ENCODE results near the gene OTOP1. TPM values are rescaled to one million over a fixed set of nuclear protein-coding genes. Genes with fewer than 3 reads are reported as not detected.
"Not testable (repeated sequence)": the region's sequence is repeated elsewhere in the genome, so short reads cannot be mapped to it uniquely, and the experiment has no call there.

The OTOP1 gene
- total RNA-seq, 1 experiment from 2014 or later: not detected

DNA sequence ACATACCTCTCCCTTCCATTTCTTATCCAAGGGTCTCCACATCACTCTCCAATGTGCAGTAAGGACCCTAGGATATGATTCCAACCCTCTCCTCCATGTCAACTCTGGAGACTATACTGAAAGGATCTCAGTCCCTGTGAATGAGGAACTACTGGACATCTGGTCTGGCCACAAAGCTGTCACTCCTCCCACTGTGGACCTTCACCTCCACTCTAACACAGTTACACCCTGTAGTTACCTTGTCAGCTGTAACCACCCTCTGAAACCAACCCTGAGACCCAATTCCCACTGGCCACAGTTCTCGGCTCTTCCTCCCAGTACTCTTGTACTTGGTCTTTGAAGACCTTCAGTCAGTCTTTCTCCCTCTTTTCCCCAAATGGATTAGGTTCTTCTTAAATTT is 18.4 kb upstream of the OTOP1 start:
- peaks cover 14 to 15% of the 10 kb centered on the region in 2 experiments for H3K4me1 Mint-ChIP-seq
- Histone ChIP-seq H3K23me2 (ENCODE audit: insufficient read length, low read depth, low read length, poor library complexity, severe bottlenecking) (peaks cover 11% of the 10 kb centered on the region), H3K9ac (ENCODE audit: extremely low read depth, insufficient read length, low read length) (no peak overlapping the region), H3K4ac (ENCODE audit: low read depth, low read length) (no peak overlapping the region), H2BK12ac (ENCODE audit: insufficient read length, low read depth, low read length) (no peak overlapping the region), H3K18ac (ENCODE audit: insufficient read length, low read depth, low read length) (no peak overlapping the region), H4K91ac (ENCODE audit: insufficient read length, low read depth, low read length) (no peak overlapping the region), H4K8ac (replicated peaks; ENCODE audit: insufficient read length, low read depth, low read length) (no peak overlapping the region), H2AFZ (ENCODE audit: low read length) (no peak overlapping the region), H2BK5ac (ENCODE audit: insufficient read length, low read length) (no peak overlapping the region), H3K56ac (ENCODE audit: insufficient read length, low read depth, low read length) (no peak overlapping the region), H2AK5ac (ENCODE audit: insufficient read length, low read length) (no peak overlapping the region), H3T11ph (ENCODE audit: low read length) (no peak overlapping the region), H3K79me2 (ENCODE audit: insufficient read depth, low read length) (no peaks in the 10 kb centered on the region), H3K23ac (ENCODE audit: insufficient read length, low read depth, low read length) (no peak overlapping the region), H4K5ac (ENCODE audit: insufficient read length, low read depth, low read length) (no peak overlapping the region), H3K27ac (ENCODE audit: insufficient read length, low read depth, low read length) (no peak overlapping the region), H2BK120ac (ENCODE audit: low read depth, low read length, poor library complexity, severe bottlenecking) (no peak overlapping the region), H2BK20ac (ENCODE audit: low read depth, low read length, poor library complexity, severe bottlenecking) (no peak overlapping the region), H3K4me2 (ENCODE audit: insufficient read depth, insufficient read length, low read length) (no peak overlapping the region), H4K20me1 (ENCODE audit: control insufficient read depth, insufficient read depth, insufficient read length) (no peaks in the 10 kb centered on the region), H3K9me3 (ENCODE audit: control insufficient read depth, low read depth, low read length) (no peaks in the 10 kb centered on the region), H2BK15ac (ENCODE audit: low read depth, low read length) (no peak overlapping the region), H3K4me1 (ENCODE audit: insufficient read depth, low read length) (no peaks in the 10 kb centered on the region), H3K79me1 (ENCODE audit: insufficient read depth, low read depth, low read length, poor library complexity, severe bottlenecking) (peaks cover 2% of the 10 kb centered on the region), H3K14ac (ENCODE audit: insufficient read depth, low read length) (no peak overlapping the region), H3K27me3 (ENCODE audit: insufficient read depth, low read length) (no peaks in the 10 kb centered on the region)
- H3K27me3 Mint-ChIP-seq (ENCODE audit: low read depth): no peaks in the 10 kb centered on the region
- peaks cover 20 to 45% (median 42%) of the 10 kb centered on the region in 3 experiments; a peak in 6 of 7 replicates for H3K36me3 Mint-ChIP-seq (ENCODE audit: insufficient read depth in 1 of 3, low read depth in 3 of 3)
- WGBS (ENCODE audit: extremely low coverage, insufficient read length, low lambda C conversion rate): no CpG with 5 or more reads among the region's 1 CpG
- no peak overlapping the region for H3K4me3 Mint-ChIP-seq
- no peak for DNase-seq
- TF ChIP-seq, protein P1, sequence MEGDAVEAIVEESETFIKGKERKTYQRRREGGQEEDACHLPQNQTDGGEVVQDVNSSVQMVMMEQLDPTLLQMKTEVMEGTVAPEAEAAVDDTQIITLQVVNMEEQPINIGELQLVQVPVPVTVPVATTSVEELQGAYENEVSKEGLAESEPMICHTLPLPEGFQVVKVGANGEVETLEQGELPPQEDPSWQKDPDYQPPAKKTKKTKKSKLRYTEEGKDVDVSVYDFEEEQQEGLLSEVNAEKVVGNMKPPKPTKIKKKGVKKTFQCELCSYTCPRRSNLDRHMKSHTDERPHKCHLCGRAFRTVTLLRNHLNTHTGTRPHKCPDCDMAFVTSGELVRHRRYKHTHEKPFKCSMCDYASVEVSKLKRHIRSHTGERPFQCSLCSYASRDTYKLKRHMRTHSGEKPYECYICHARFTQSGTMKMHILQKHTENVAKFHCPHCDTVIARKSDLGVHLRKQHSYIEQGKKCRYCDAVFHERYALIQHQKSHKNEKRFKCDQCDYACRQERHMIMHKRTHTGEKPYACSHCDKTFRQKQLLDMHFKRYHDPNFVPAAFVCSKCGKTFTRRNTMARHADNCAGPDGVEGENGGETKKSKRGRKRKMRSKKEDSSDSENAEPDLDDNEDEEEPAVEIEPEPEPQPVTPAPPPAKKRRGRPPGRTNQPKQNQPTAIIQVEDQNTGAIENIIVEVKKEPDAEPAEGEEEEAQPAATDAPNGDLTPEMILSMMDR (conservative IDR thresholded peaks at IDR 0.05): no peak
- no peak overlapping the region for H3K27ac Mint-ChIP-seq
- H3K9me3 Mint-ChIP-seq: no peaks in the 10 kb centered on the region

DNA sequence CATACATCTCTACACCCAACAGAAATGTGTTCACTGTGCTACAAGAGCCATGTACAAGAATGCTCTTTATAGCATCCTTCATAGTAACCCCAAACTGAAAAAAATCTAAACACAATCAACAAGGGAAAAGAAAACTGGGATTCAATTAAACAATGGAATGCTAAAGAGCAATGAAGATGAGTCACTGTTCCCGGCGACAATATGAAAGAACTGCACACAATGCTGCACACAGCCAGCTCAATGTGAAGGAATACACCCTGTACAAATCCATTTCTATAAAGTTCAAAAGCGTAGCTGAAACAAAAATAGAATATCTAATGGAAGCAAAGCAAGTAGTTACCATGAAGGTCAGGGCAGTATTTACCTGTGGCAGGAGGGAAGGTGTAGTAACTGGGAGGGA is 12.8 kb upstream of the OTOP1 start:
- H3K56ac ChIP-seq (ENCODE audit: insufficient read length, low read depth, low read length); H3K14ac ChIP-seq (ENCODE audit: insufficient read depth, low read length); H3K27me3 ChIP-seq (ENCODE audit: insufficient read depth, low read length); H2BK120ac ChIP-seq (ENCODE audit: low read depth, low read length, poor library complexity, severe bottlenecking); H3K4me2 ChIP-seq (ENCODE audit: insufficient read depth, insufficient read length, low read length); H3K18ac ChIP-seq (ENCODE audit: insufficient read length, low read depth, low read length); H3K79me1 ChIP-seq (ENCODE audit: insufficient read depth, low read depth, low read length, poor library complexity, severe bottlenecking); H2BK12ac ChIP-seq (ENCODE audit: insufficient read length, low read depth, low read length); H3K79me2 ChIP-seq (ENCODE audit: insufficient read depth, low read length); H4K20me1 ChIP-seq (ENCODE audit: control insufficient read depth, insufficient read depth, insufficient read length); H4K8ac ChIP-seq (replicated peaks; ENCODE audit: insufficient read length, low read depth, low read length); H2AFZ ChIP-seq (ENCODE audit: low read length); H3K27ac ChIP-seq (ENCODE audit: insufficient read length, low read depth, low read length); H3K27ac Mint-ChIP-seq; H3K4me1 Mint-ChIP-seq; DNase-seq; H3K27me3 Mint-ChIP-seq (ENCODE audit: low read depth); H3K9me3 ChIP-seq (ENCODE audit: control insufficient read depth, low read depth, low read length); H3K9me3 Mint-ChIP-seq; H2BK15ac ChIP-seq (ENCODE audit: low read depth, low read length); H3T11ph ChIP-seq (ENCODE audit: low read length); H3K4me3 Mint-ChIP-seq; H4K91ac ChIP-seq (ENCODE audit: insufficient read length, low read depth, low read length); H3K23ac ChIP-seq (ENCODE audit: insufficient read length, low read depth, low read length); H3K23me2 ChIP-seq (ENCODE audit: insufficient read length, low read depth, low read length, poor library complexity, severe bottlenecking); H2BK5ac ChIP-seq (ENCODE audit: insufficient read length, low read length); H2AK5ac ChIP-seq (ENCODE audit: insufficient read length, low read length); H3K4me1 ChIP-seq (ENCODE audit: insufficient read depth, low read length); H3K4ac ChIP-seq (ENCODE audit: low read depth, low read length); H4K5ac ChIP-seq (ENCODE audit: insufficient read length, low read depth, low read length); H3K9ac ChIP-seq (ENCODE audit: extremely low read depth, insufficient read length, low read length); H2BK20ac ChIP-seq (ENCODE audit: low read depth, low read length, poor library complexity, severe bottlenecking): not testable (repeated sequence)
- H3K36me3 Mint-ChIP-seq (ENCODE audit: insufficient read depth in 1 of 3, low read depth in 3 of 3): peaks cover 17 to 62% (median 52%) of the 10 kb centered on the region in 3 experiments; a peak in 6 of 7 replicates
- WGBS (ENCODE audit: extremely low coverage, insufficient read length, low lambda C conversion rate): no CpG with 5 or more reads among the region's 3 CpGs
